Lower lobe of right lung (tissue), 2 donors: Measurements from ENCODE around the gene UTS2B. TPM values are rescaled to one million over a fixed set of nuclear protein-coding genes. Genes with fewer than 3 reads are reported as not detected.

ENCODE experiments used
- ATAC-seq, 2 donors: fragments of 200-7000 bp; cut with Tn5 transposase; one replicate each; pipeline ENCODE4 v1.9.1; 2020 to 2022; ENCODE audit warnings: mild to moderate bottlenecking in 2 of 2, moderate library complexity in 2 of 2
- DNase-seq: peaks from one replicate; pipeline ENCODE4 v3.0.0-alpha.2; 2020
- H3K27ac ChIP-seq: fragments of 200-600 bp; one replicate; pipeline ENCODE4 v1.8.0; 2022
- H3K27me3 ChIP-seq: fragments of 200-600 bp; one replicate; pipeline ENCODE4 v1.8.0; 2022; ENCODE audit warnings: low read depth
- H3K36me3 ChIP-seq: fragments of 200-600 bp; one replicate; pipeline ENCODE4 v1.8.0; 2022; ENCODE audit warnings: mild to moderate bottlenecking
- H3K4me1 ChIP-seq: fragments of 200-600 bp; one replicate; pipeline ENCODE4 v1.8.0; 2022
- H3K4me3 ChIP-seq: fragments of 200-600 bp; one replicate; pipeline ENCODE4 v1.8.0; 2022; ENCODE audit warnings: mild to moderate bottlenecking
- H3K9me3 ChIP-seq: fragments of 200-600 bp; one replicate; pipeline ENCODE4 v1.8.0; 2022
- intact Hi-C: fragments of 100-400 bp; cut with DNase I; formaldehyde crosslinking; loops from one replicate; pipeline ENCODE4 v1.11.0; 2022
- total RNA-seq: library from RNA; stranded (reverse); fragmentation: NEBNext Ultra II Directional; extraction: Animal tissue kit (Norgen Biotek cat#: 25700); gene quantifications from one replicate; pipeline ENCODE4 v1.2.1, GENCODE V29; 2021
- TF ChIP-seq, protein P1 (sequence below): fragments of 200-600 bp; IDR thresholded peaks from one replicate; pipeline ENCODE4 v1.8.0; 2022; ENCODE audit warnings: antibody characterized with exemption, mild to moderate bottlenecking
- donor health status: DM: no; HTN: yes; CAD: no; lungs with severe emphysema.

The UTS2B gene
- total RNA-seq, 1 donor from 2014 or later: 0.44 TPM

DNA sequence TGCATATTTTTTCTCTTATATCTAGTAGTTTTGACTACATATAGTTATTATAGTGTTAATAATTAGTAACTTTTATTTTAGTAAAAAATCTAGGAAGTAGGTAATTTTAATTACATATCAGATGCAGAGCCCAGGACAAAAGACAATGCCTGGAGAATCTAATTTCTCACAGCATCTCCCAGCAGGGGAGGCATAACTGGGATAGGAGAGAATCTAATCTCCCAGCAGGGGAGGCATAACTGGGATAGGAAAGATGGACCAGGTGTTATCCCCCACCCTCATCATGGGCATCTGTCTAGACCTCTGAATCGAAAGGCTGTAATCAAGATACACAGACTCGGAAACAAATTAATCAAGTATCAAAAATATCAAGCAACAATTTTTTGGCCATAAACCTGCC lies 73.0 kb downstream of the UTS2B start:
- DNase-seq: no peak
- no peak for ATAC-seq
- Histone ChIP-seq H3K9me3 (no peaks in the 10 kb centered on the region), H3K4me1 (no peaks in the 10 kb centered on the region), H3K36me3 (no peaks in the 10 kb centered on the region), H3K27me3 (no peaks in the 10 kb centered on the region), H3K27ac (no peak overlapping the region), H3K4me3 (no peak overlapping the region)
- TF ChIP-seq, protein P1, sequence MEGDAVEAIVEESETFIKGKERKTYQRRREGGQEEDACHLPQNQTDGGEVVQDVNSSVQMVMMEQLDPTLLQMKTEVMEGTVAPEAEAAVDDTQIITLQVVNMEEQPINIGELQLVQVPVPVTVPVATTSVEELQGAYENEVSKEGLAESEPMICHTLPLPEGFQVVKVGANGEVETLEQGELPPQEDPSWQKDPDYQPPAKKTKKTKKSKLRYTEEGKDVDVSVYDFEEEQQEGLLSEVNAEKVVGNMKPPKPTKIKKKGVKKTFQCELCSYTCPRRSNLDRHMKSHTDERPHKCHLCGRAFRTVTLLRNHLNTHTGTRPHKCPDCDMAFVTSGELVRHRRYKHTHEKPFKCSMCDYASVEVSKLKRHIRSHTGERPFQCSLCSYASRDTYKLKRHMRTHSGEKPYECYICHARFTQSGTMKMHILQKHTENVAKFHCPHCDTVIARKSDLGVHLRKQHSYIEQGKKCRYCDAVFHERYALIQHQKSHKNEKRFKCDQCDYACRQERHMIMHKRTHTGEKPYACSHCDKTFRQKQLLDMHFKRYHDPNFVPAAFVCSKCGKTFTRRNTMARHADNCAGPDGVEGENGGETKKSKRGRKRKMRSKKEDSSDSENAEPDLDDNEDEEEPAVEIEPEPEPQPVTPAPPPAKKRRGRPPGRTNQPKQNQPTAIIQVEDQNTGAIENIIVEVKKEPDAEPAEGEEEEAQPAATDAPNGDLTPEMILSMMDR: no peak
- intact Hi-C loops: no loop called here

DNA sequence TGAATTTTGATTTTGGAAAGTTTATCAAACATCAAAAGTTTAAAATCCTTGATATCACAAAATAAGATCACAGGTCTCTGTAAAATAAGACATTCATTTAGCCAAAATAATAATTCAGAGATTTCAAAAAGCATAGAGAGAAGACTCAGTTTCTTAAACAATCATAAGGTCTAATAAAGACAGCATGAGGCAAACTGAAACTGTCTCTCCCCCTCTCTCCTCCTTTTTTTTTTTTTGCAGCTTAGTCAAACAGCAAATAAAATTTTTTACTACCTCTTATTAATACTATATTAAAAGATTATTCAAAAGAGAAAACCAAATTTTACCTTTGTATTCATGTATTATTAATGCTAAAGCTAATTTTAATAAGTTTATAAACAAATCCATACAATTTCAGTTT lies 73.9 kb downstream of the UTS2B start:
- Histone ChIP-seq H3K27me3 (no peaks in the 10 kb centered on the region), H3K4me1 (no peaks in the 10 kb centered on the region), H3K4me3 (no peak overlapping the region), H3K27ac (no peak overlapping the region), H3K36me3 (no peaks in the 10 kb centered on the region), H3K9me3 (no peaks in the 10 kb centered on the region)
- DNase-seq: no peak
- intact Hi-C loops: no loop called here
- TF ChIP-seq, protein P1: no peak
- ATAC-seq: no peak

DNA sequence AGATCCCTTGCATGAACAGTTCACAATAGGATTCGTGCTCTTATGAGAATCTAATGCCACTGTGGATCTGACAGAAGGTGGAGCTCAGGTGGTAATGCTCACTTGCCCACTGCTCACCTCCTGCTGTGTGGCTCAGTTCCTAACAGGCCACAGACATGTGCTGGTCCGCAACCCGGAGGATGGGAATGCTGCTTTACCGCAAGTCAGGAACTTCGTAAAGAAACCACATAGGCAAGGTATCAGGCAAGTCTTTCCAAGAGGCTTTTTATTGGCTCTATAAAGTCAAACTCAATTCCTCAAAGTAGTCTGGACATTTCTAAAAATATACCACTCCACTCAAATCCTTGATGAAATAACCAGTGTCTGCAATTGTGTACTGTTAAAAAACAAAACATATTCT lies 75.2 kb downstream of the UTS2B start:
- no peak for ATAC-seq
- Histone ChIP-seq H3K27ac (no peak overlapping the region), H3K27me3 (no peaks in the 10 kb centered on the region), H3K9me3 (no peaks in the 10 kb centered on the region), H3K4me3 (no peak overlapping the region), H3K36me3 (no peaks in the 10 kb centered on the region), H3K4me1 (no peaks in the 10 kb centered on the region)
- intact Hi-C loops: no loop called here
- TF ChIP-seq, protein P1: no peak
- DNase-seq: no peak

DNA sequence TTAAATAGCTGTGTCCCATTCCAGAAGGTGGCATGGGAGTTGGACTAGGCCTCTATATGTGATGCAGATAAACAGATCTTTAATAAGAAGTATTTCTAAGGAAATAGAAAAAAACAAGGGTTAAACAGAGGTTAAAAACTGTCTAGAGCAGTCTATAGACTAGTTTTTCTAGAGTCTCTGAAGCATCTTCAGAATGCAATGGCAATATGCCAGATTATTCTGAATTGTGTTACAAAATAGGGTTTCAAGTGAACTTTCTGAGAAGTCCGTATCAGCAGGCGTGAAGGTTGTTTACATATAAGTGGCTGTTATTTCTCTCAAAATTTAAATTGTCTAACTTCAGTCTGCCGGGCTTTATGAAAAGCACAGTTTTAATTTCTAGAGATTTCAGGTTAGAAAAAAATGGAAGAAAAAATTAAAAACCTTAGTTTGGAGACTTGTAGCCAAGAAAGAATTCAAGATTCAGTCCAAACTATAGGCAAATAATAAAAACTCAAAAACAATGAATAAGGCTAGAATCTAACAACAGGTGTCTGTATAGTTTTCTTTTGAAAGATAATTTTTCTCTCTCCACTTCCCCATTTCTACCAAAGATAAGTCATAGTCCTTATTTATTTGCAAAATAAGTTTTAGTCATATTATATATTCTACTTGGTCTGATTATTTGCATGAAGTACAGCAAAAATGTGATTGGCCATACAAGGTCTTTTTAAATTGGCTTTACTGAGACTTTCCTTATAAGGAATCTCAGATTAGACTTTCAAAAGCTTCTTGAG lies 76.0 kb downstream of the UTS2B start:
- no peak overlapping the region for H3K27ac ChIP-seq
- DNase-seq (no peak), ATAC-seq (no peak)
- no peaks in the 10 kb centered on the region for H3K9me3 ChIP-seq
- H3K36me3 ChIP-seq: no peaks in the 10 kb centered on the region
- no peaks in the 10 kb centered on the region for H3K4me1 ChIP-seq
- intact Hi-C loops: no loop called here
- H3K27me3 ChIP-seq: no peaks in the 10 kb centered on the region
- TF ChIP-seq, protein P1: no peak
- H3K4me3 ChIP-seq: no peak overlapping the region

DNA sequence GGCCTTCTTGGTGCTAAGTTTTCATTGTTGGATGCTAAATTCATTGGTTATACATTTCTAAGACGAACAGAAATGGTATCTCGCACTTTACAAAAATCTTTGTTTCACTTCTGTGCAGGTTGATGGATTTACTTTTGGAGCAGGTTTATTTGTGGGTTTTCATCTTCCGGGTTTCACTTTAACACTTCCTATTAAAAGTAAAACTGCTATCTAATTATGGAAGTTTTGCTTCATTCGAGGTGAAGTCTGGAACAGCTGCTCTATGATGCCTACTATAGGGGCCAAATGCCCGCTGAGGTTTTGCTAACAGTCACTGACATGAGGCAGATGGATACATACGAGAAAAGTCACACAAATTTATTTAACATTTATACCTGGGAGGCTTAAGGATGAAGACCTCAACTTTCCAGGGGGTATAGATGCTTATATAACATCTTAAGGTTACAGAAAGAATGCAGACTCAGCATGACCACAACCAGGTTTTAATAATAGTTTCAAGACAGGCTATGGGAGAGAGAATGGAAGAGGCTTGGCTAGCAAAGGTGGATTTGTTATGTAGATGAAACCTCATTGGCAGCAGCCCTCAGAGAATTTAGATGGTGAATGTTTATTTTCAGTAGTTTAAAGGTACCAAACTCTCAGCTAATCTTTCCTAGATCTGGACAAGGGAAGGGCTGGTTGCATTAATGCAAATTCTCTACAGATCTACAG lies 77.1 kb downstream of the UTS2B start:
- TF ChIP-seq, protein P1: no peak
- H3K27me3 ChIP-seq: no peaks in the 10 kb centered on the region
- no peaks in the 10 kb centered on the region for H3K4me1 ChIP-seq
- no peak for ATAC-seq
- H3K36me3 ChIP-seq: no peaks in the 10 kb centered on the region
- H3K9me3 ChIP-seq: no peaks in the 10 kb centered on the region
- intact Hi-C loops: no loop called here
- DNase-seq: no peak
- H3K27ac ChIP-seq: no peak overlapping the region
- no peak overlapping the region for H3K4me3 ChIP-seq
